Measurements from ENCODE around the gene C3.
"Not testable (repeated sequence)": the region's sequence is repeated elsewhere in the genome, so short reads cannot be mapped to it uniquely, and the experiment has no call there.

The C3 gene

GRCh38 chr19:6712231-6712630 lies 8.2 kb downstream of the C3 start:
- DNase-seq: no peak

GRCh38 chr19:6711605-6712004 lies 8.8 kb downstream of the C3 start:
- DNase-seq: no peak

- no peak for DNase-seq
These were observed 9.4 kb downstream of the C3 start for GRCh38 chr19:6711078-6711361.

GRCh38 chr19:6710273-6711077 lies 10.0 kb downstream of the C3 start:
- DNase-seq: no peak

GRCh38 chr19:6709549-6709948 lies 10.9 kb downstream of the C3 start:
- no peak for DNase-seq

GRCh38 chr19:6708913-6709312 lies 11.5 kb downstream of the C3 start:
- not testable (repeated sequence) for DNase-seq

GRCh38 chr19:6708346-6708745 lies 12.1 kb downstream of the C3 start:
- DNase-seq: no peak

GRCh38 chr19:6707658-6708018 lies 12.8 kb downstream of the C3 start:
- no peak for DNase-seq

- no peak for DNase-seq
These were observed 13.3 kb downstream of the C3 start for GRCh38 chr19:6707011-6707657.

- DNase-seq: no peak
These were observed 13.9 kb downstream of the C3 start for GRCh38 chr19:6706633-6706958.

- DNase-seq: no peak
These were observed 14.4 kb downstream of the C3 start for GRCh38 chr19:6705931-6706632.

GRCh38 chr19:6700586-6701316 lies 19.7 kb downstream of the C3 start:
- DNase-seq: no peak

GRCh38 chr19:6699935-6700334 lies 20.5 kb downstream of the C3 start:
- DNase-seq: no peak

GRCh38 chr19:6697291-6697690 lies 23.2 kb downstream of the C3 start:
- no peak for DNase-seq

- DNase-seq: no peak
These were observed 24.1 kb downstream of the C3 start for GRCh38 chr19:6696239-6696820.

GRCh38 chr19:6694147-6694815 lies 26.2 kb downstream of the C3 start:
- no peak for DNase-seq

GRCh38 chr19:6693681-6694080 lies 26.8 kb downstream of the C3 start:
- no peak for DNase-seq

GRCh38 chr19:6693056-6693471 lies 27.4 kb downstream of the C3 start:
- no peak for DNase-seq

- no peak for DNase-seq
These were observed 28.4 kb downstream of the C3 start for GRCh38 chr19:6692027-6692426.

GRCh38 chr19:6691342-6691741 lies 29.1 kb downstream of the C3 start:
- no peak for DNase-seq

GRCh38 chr19:6690160-6690885 lies 30.1 kb downstream of the C3 start:
- no peak for DNase-seq

GRCh38 chr19:6687114-6687513 lies 33.3 kb downstream of the C3 start:
- DNase-seq: no peak

Data from stimulated activated CD4-positive, alpha-beta T cell treated with anti-CD3 and anti-CD28 coated beads, Interleukin-4, amount 100 ng/mL, for 4 hours (primary cell).